UCSD-AML1 (cell line): ENCODE data around the gene CTDSPL2.
"Not testable (repeated sequence)": the region's sequence is repeated elsewhere in the genome, so short reads cannot be mapped to it uniquely, and the experiment has no call there.

ENCODE experiments used
- DNase-seq: peaks from one replicate; lab custom pipeline; 2025; ENCODE audit not compliant: unreplicated experiment; lab: John Stamatoyannopoulos, UW

Gene CTDSPL2

GRCh38 chr15:44426975-44427755 lies at the start of gene CTDSPL2:
Gene CTDSPL2, plus strand, starts transcription at chr15:44427629. Its CDS starts 31,386 bp downstream, at chr15:44459015.
- DNase-seq = peak; percentile 98

- DNase-seq = no peak
Measured at GRCh38 chr15:44381236-44381635, 46.2 kb upstream of the CTDSPL2 start.

- no peak for DNase-seq
Measured at GRCh38 chr15:44385344-44385942, 42.0 kb upstream of the CTDSPL2 start.

- DNase-seq = no peak
Measured at GRCh38 chr15:44394062-44394461, 33.4 kb upstream of the CTDSPL2 start.

GRCh38 chr15:44394562-44394961 lies 32.9 kb upstream of the CTDSPL2 start:
- no peak for DNase-seq

GRCh38 chr15:44397869-44398268 lies 29.6 kb upstream of the CTDSPL2 start:
- no peak for DNase-seq

- no peak for DNase-seq
Measured at GRCh38 chr15:44414001-44414400, 13.4 kb upstream of the CTDSPL2 start.

GRCh38 chr15:44427756-44428724 lies 611 bp downstream of the CTDSPL2 start:
- DNase-seq = no peak

GRCh38 chr15:44435893-44436667 lies 8.7 kb downstream of the CTDSPL2 start:
- no peak for DNase-seq

- no peak for DNase-seq
Measured at GRCh38 chr15:44438402-44438801, 11.0 kb downstream of the CTDSPL2 start.

GRCh38 chr15:44441095-44441501 lies 13.7 kb downstream of the CTDSPL2 start:
- no peak for DNase-seq

- DNase-seq = no peak
Measured at GRCh38 chr15:44443515-44443914, 16.1 kb downstream of the CTDSPL2 start.

GRCh38 chr15:44447772-44448376 lies 20.4 kb downstream of the CTDSPL2 start:
- no peak for DNase-seq

- no peak for DNase-seq
Measured at GRCh38 chr15:44450172-44450571, 22.7 kb downstream of the CTDSPL2 start.

- DNase-seq = not testable (repeated sequence)
Measured at GRCh38 chr15:44453578-44454283, 26.3 kb downstream of the CTDSPL2 start.

GRCh38 chr15:44458429-44458828 lies 31.0 kb downstream of the CTDSPL2 start:
- no peak for DNase-seq

GRCh38 chr15:44468709-44469385 lies 41.4 kb downstream of the CTDSPL2 start:
- no peak for DNase-seq

GRCh38 chr15:44471885-44472455 lies 44.5 kb downstream of the CTDSPL2 start:
- no peak for DNase-seq

GRCh38 chr15:44479343-44479742 lies 51.9 kb downstream of the CTDSPL2 start:
- no peak for DNase-seq
